ENCODE data around the gene CDH8.

DNA sequence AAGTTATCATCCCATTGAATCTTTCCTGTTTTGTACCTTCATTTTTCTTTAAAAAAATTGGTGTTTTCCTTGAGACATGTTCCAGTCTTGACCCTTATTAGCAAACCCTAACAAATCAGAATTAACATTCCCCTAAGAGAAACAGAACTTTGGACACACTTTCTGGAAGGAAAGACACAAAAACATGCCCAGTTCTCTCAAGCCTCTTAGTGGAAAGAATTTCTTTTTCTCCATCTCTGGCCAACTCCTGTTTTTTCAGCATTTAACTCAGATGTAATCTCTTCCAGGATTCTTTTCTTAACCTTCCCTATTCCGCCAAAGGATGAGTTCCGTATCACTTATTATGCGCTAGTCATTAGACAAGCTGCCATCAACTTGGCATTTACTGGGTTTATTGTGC, 23.9 kb upstream of the CDH8 start:
- TF ChIP-seq, protein P1, sequence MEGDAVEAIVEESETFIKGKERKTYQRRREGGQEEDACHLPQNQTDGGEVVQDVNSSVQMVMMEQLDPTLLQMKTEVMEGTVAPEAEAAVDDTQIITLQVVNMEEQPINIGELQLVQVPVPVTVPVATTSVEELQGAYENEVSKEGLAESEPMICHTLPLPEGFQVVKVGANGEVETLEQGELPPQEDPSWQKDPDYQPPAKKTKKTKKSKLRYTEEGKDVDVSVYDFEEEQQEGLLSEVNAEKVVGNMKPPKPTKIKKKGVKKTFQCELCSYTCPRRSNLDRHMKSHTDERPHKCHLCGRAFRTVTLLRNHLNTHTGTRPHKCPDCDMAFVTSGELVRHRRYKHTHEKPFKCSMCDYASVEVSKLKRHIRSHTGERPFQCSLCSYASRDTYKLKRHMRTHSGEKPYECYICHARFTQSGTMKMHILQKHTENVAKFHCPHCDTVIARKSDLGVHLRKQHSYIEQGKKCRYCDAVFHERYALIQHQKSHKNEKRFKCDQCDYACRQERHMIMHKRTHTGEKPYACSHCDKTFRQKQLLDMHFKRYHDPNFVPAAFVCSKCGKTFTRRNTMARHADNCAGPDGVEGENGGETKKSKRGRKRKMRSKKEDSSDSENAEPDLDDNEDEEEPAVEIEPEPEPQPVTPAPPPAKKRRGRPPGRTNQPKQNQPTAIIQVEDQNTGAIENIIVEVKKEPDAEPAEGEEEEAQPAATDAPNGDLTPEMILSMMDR (conservative IDR thresholded peaks at IDR 0.05; ENCODE audit: low read length): no peak
- TF ChIP-seq EZH2phosphoT487 (IDR thresholded peaks at IDR 0.05; ENCODE audit: borderline replicate concordance, low read depth, low read length): no peak
